Measurements from ENCODE around the gene OR10A2.
"Not testable (repeated sequence)": the region's sequence is repeated elsewhere in the genome, so short reads cannot be mapped to it uniquely, and the experiment has no call there.

The OR10A2 gene

DNA sequence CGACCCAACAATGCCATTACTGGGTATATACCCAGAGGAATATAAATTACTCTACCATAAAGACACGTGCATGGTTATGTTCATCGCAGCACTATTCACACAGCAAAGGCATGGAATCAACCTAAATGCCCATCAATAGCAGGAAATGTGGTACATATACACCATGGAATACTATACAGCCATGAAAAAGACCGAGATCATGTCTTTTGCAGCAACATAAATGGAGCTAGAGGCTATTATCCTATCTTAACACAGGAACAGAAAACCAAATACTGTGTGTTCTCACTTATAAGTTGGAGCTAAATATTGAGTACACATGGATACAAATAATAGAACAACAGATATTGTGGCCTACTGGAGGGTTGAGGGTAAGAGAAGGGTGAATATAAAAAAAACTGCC lies 26.0 kb downstream of the OR10A2 start:
- no peak for DNase-seq

DNA sequence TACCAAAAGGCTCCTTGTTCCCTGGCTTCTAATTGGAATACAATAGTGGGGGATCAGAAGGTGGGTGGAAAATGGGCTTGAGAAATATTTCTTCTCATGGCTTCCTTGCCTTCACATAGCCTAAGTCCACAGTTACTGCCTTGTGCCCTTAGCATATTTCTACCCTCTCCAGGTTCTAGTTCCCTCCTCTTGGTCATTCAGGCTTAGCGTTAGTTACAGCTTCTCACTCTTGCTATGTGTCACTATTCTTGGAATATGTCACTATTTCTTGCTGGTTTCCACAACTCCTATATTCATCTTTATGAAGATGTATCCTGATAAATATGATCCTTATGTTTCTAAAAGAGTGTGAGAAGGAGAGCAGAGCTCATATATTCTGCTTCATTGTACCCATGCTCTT lies 27.0 kb downstream of the OR10A2 start:
- DNase-seq, result no peak

DNA sequence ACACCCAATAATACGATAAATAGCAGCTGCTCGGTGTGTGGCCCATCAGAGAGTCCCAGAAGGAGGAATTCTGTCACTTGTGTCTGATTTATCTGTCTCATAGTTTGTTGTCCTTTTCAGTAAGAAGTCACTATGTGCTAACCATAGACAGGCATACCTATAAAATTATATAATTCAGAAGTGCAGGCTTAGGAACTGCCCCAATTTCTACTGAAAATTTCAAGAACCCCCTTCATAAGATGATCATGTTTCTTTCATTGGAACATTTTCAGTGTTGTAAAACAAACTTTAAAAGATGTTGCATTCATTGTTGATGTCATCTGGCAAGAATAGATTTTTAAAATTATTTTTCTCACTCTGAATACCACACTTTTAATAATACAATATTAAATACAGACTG lies 29.5 kb downstream of the OR10A2 start, which contains the start of gene OR2D2:
Gene OR2D2, minus strand, starts transcription at position 101 of the 400 bp plus-strand sequence. Its CDS starts 0 bp downstream, at position 101.
- no peak for DNase-seq

DNA sequence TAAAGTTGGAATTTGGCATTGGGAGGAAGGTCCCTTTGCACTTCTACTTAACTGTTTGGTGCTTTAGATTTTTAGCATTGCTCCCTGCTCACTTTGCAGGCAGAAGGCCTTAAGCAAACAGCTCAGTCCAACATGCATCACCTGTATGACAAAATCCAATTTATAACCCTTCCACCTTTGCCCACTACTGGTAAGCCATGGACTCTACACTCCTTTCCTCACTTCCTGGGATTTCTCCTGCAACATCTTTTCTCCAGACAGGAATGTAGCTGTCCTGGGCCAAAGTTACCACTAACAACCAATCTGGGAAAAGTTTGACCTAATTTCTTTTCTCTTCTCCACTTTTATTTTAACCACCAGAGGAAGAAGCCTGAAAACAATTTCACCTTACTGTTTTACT lies 31.2 kb downstream of the OR10A2 start:
- no peak for DNase-seq

DNA sequence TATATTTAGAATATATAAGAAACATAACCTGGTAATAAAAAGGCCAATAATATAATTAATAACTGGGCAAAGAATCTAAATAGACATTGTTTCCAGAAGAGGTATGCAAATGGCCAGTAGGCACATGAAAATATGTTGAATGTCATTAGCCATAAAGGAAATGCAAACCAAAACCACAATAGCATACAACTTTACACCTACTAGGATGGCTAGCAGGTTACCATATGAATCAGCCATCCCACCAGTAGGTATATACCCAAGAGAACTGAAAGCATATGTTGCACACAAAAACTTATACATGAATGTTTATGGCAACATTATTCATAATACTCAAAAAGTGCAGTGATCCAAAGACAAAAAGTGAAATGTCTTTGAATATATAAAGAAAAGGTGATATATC lies 32.2 kb downstream of the OR10A2 start:
- no peak for DNase-seq

DNA sequence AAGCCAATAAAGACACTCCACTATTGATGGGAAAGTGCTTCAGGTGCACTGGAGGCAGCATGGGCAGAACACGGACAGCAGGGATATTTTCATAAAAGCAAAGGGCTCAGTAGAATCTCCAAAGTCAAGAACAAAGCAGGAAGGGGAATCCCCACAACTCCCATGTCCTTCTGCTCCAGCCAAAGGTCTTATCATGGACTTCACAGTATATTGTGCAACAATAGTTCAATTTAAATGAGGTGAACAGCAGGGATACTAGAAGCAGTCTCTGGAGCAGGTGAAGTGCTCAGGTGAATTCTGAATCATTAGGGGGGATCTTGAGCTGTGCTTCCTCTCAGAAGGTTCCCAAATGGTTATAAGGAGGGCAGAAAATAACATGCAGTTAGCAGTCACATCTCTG lies 36.1 kb downstream of the OR10A2 start:
- no peak for DNase-seq

DNA sequence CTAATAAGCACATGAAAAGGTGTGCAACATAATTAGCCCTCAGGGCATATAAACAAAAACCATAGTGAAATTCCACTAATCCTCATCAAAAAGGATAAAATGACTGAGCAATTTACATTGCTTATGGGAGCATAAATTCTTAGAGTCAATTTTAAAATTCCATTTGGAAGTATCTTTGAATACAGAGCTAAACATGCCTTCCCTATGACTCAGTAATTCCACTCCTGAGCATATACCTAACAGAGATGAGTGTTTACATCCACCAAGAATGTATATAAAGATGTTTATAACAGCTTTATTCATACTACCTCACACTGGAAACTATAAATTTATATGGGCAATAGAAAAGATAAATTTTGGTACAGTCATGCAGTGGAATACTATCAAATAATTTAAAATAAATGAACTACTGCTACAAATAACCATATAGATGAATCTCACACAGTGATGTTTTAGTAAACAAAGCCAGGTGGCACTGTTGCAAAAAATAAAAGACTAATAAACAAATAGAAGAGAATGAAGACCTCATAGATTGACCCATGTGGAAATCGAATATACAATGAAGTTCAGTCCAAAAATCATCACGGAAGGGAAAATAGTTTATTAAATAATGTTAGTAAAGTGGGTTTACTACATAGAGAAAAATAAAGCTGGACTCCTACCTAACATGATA lies 37.6 kb downstream of the OR10A2 start:
- no peak for DNase-seq

DNA sequence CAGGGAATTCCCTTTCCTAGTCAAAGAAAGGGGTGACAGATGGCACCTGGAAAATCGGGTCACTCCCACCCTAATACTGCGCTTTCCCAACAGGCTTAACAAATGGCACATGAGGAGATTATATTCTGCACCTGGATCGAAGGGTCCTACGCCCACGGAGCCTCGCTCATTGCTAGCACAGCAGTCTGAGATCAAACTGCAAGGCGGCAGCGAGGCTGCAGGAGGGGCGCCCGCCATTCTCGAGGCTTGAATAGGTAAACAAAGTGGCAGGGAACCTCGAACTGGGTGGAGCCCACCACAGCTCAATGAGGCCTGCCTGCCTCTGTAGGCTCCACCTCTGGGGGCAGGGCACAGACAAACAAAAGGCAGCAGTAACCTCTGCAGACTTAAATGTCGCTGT lies 41.9 kb downstream of the OR10A2 start:
- DNase-seq, result not testable (repeated sequence)

DNA sequence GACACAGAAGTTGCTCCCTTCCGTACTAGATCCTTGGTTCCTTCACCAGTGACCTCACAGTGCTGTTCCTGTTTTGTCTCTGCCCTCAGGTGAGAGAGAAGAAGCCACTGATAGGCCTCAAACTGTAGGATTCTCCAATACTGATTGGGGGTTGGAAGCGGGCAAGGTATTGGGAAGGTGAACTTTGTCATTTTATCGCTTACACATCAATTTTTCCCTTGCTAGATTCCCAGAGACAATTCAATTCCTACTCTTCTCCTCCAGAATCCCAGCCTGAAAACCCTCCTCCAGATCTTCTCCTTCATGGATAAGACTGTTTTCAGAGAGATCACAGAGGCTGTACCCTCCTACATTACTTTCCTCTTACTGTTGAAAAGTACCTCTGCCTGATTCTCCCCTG lies 48.5 kb downstream of the OR10A2 start:
- no peak for DNase-seq

DNA sequence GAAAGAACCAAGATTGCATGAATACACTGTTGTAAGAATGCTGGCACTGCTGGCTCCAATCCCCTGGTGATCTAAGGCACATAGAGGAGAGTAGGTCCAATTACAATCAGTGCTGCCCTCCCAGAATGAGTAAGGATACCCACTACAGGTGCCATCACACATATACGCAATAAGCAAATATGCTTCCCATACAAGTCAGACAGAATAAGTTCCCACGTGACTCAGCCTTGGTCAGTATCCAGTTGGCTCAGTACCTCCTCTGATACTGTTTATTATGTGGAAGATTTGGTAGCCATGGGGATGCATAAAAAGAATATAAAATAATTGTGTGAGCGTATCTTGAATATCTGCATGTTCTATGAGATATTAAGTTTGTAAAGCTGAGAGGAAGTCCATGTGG lies 49.1 kb downstream of the OR10A2 start:
- DNase-seq, result no peak

DNA sequence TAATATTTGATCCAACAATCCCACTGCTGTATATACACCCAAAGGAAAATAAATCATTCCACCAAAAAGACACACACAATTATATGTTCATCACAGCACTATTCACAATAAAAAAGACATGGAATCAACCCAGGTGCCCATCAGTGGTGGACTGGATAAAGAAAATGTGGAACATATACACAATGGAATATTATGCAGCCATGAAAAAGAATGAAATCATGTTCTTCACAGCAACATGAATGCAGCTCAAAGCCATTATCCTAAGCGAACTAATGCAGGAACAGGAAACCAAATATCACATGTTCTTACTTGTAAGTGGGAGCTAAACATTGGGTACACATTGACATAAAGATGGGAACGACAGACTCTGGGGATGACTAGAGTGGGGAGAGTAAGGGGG lies 56.8 kb downstream of the OR10A2 start:
- no peak for DNase-seq

DNA sequence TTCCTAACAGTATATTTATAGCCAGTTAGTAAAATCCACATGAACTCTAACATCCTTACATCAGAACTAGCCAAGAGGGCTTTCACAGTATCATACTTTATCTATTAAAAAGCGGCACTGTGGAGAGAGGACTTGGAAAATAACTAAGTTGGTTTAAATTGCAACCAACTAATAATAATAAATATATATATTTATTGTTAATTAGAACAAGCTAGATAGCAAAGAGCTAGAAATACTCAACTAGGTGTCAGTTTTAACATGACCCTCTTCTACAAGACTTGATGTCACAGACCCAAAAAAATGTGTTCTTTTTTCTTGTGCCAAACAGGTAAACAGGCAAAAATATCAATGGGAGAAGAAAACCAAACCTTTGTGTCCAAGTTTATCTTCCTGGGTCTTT lies 57.8 kb downstream of the OR10A2 start, which contains the start of gene OR2D3:
Gene OR2D3, plus strand, starts transcription at position 301 of the 400 bp plus-strand sequence. Its CDS starts 0 bp downstream, at position 301.
- no peak for DNase-seq

Data from cerebellar nuclear complex (tissue), 1 donor.